T-cell (primary cell): ENCODE data around the gene COG2. TPM values are rescaled to one million over a fixed set of nuclear protein-coding genes. Genes with fewer than 3 reads are reported as not detected.

ENCODE experiments used
- ATAC-seq, 4 experiments: fragments of 200-7000 bp in 3 of 4; fragments of 150-1000 bp in 1 of 4; cut with Tn5 transposase; replicated peaks in 1 of 4; 1 replicate in 3 of 4; 2 replicates in 1 of 4; pipeline ENCODE4 v1.10.0; 2021; ENCODE audit warnings: moderate library complexity in 3 of 4, mild to moderate bottlenecking in 2 of 4, moderate number of reproducible peaks in 1 of 4
- CTCF ChIA-PET, 2 donors: fragments of 300-600 bp; sonication (Branson Sonifier 250); formaldehyde crosslinking; loops; one replicate each; lab custom pipeline; 2022; ENCODE audit warnings: antibody characterized with exemption in 2 of 2; lab: Charles Lee
- POLR2A ChIA-PET, 2 donors: fragments of 300-600 bp; sonication (Branson Sonifier 250); formaldehyde crosslinking; loops; one replicate each; lab custom pipeline; 2022; ENCODE audit warnings: antibody characterized with exemption in 2 of 2; lab: Charles Lee
- DNase-seq, 35 experiments: peaks; one replicate each; pipeline versions ENCODE4 v3.0.0 to v3.0.0-alpha.2; 2013 to 2023
- H3K27ac ChIP-seq: one replicate; pipeline ENCODE4 v1.5.1; 2013; ENCODE audit warnings: low read length
- H3K27me3 ChIP-seq, 2 experiments: replicated peaks in 1 of 2; 1 replicate in 1 of 2; 2 replicates in 1 of 2; pipeline versions ENCODE4 v1.6.1 to v1.7.0; 2013; ENCODE audit warnings: low read length in 1 of 2, mixed read lengths in 1 of 2; ENCODE audit not compliant: control insufficient read depth in 2 of 2, insufficient read depth in 2 of 2; ENCODE audit errors: extremely low read depth in 1 of 2
- H3K36me3 ChIP-seq, 2 donors: 1 replicate in 1 of 2; 2 replicates in 1 of 2; pipeline versions ENCODE4 v1.6.1 to v1.7.0; 2013; ENCODE audit warnings: low read length in 1 of 2; ENCODE audit not compliant: control insufficient read depth in 2 of 2, insufficient read depth in 1 of 2; ENCODE audit errors: extremely low read depth in 1 of 2
- H3K4me1 ChIP-seq, 2 experiments: 1 replicate in 1 of 2; 2 replicates in 1 of 2; pipeline versions ENCODE4 v1.6.1 to v1.7.0; 2013; ENCODE audit warnings: low read length in 2 of 2, mixed read lengths in 1 of 2; ENCODE audit not compliant: insufficient read depth in 2 of 2, control insufficient read depth in 1 of 2; ENCODE audit errors: extremely low read depth in 1 of 2
- H3K4me3 ChIP-seq, 2 donors: 1 replicate in 1 of 2; 2 replicates in 1 of 2; pipeline versions ENCODE4 v1.5.1 to v1.7.0; 2013; ENCODE audit warnings: mild to moderate bottlenecking in 2 of 2, low read length in 1 of 2, moderate library complexity in 1 of 2; ENCODE audit not compliant: control insufficient read depth in 1 of 2; ENCODE audit errors: extremely low read depth in 1 of 2
- H3K9me3 ChIP-seq: 2 replicates; pipeline ENCODE4 v1.7.0; 2013
- H3K27ac Mint-ChIP-seq, 2 donors: one replicate each; pipeline ENCODE4 v1.8.0; 2020 to 2021; ENCODE audit warnings: mild to moderate bottlenecking in 2 of 2, mixed read lengths in 2 of 2
- H3K27me3 Mint-ChIP-seq, 2 donors: one replicate each; pipeline ENCODE4 v1.8.0; 2021 to 2022; ENCODE audit warnings: mixed read lengths in 2 of 2
- H3K36me3 Mint-ChIP-seq: one replicate; pipeline ENCODE4 v1.8.0; 2021; ENCODE audit warnings: mixed read lengths
- H3K4me1 Mint-ChIP-seq, 3 donors: one replicate each; pipeline ENCODE4 v1.8.0; 2020 to 2022; ENCODE audit warnings: mixed read lengths in 3 of 3, mild to moderate bottlenecking in 1 of 3
- H3K4me3 Mint-ChIP-seq, 3 donors: one replicate each; pipeline ENCODE4 v1.8.0; 2020 to 2022; ENCODE audit warnings: mild to moderate bottlenecking in 3 of 3, mixed read lengths in 3 of 3, moderate library complexity in 3 of 3
- H3K9me3 Mint-ChIP-seq, 3 donors: one replicate each; pipeline ENCODE4 v1.8.0; 2020 to 2022; ENCODE audit warnings: mixed read lengths in 3 of 3
- WGBS: methylation state at CpG from one replicate; pipeline ENCODE4 v1.1.5; 2013; ENCODE audit warnings: missing lambda C conversion rate; ENCODE audit not compliant: insufficient coverage; 5-methylcytosine and 5-hydroxymethylcytosine counted together
- total RNA-seq, 35 experiments: library from RNA in 6 of 35; stranded (reverse) in 6 of 35; fragments of 120-200 nt in 1 of 35; gene quantifications; one replicate each; pipeline versions ENCODE4 v1.2.1 to v1.2.4 and lab custom pipeline; 2013 to 2026

The COG2 gene
- total RNA-seq, 5 donors from 2014 or later (not counting 1 experiment from before 2014, with no cell fraction given): 30.5 to 38.6 (median 37.1) TPM

- H3K4me1 ChIP-seq: peaks cover 0 to 9% of the 10 kb centered on the region in 2 experiments
- no peak overlapping the region for H3K4me3 ChIP-seq
- POLR2A ChIA-PET: interaction anchor here in 1 of 2 donors (0.6 kb wide), 1 partner anchor 259 kb away, joined by 4 read pairs; no protein-coding TSS in a partner anchor
- no peaks in the 10 kb centered on the region for H3K9me3 ChIP-seq
- H3K27ac Mint-ChIP-seq: peak overlapping the region in 1 of 2 donors; percentile 34
- peaks cover 13 to 86% of the 10 kb centered on the region in 2 donors for H3K36me3 ChIP-seq
- peak in 1 of 35 experiments; percentile 25 for DNase-seq
- WGBS: 77% methylated on average over 6 of the region's 9 CpGs
- CTCF ChIA-PET: interaction anchor here in 1 of 2 donors (1.1 kb wide), 1 partner anchor 257 kb away, joined by 3 read pairs; no protein-coding TSS in a partner anchor
- H3K36me3 Mint-ChIP-seq: peaks cover 67% of the 10 kb centered on the region
- H3K9me3 Mint-ChIP-seq: no peaks in the 10 kb centered on the region
- no peak overlapping the region for H3K27ac ChIP-seq
- H3K4me1 Mint-ChIP-seq: peaks cover 0 to 5% (median 0%) of the 10 kb centered on the region in 3 donors
- ATAC-seq: peak in 1 of 4 experiments; percentile 19
- H3K27me3 Mint-ChIP-seq: no peaks in the 10 kb centered on the region
- no peaks in the 10 kb centered on the region for H3K27me3 ChIP-seq
- H3K4me3 Mint-ChIP-seq: no peak overlapping the region
Measured at GRCh38 chr1:230682882-230683610, 40.8 kb downstream of the COG2 start.

- H3K36me3 ChIP-seq: peaks cover 13 to 86% of the 10 kb centered on the region in 2 donors
- ATAC-seq (no peak), DNase-seq (no peak)
- H3K9me3 ChIP-seq: no peaks in the 10 kb centered on the region
- H3K4me1 ChIP-seq: peaks cover 0 to 9% of the 10 kb centered on the region in 2 experiments
- H3K4me3 Mint-ChIP-seq: no peak overlapping the region
- no peak overlapping the region for H3K27ac ChIP-seq
- H3K27me3 ChIP-seq: no peaks in the 10 kb centered on the region
- H3K27me3 Mint-ChIP-seq: no peaks in the 10 kb centered on the region
- peaks cover 63% of the 10 kb centered on the region for H3K36me3 Mint-ChIP-seq
- ChIA-PET CTCF (interaction anchor here in 1 of 2 donors (0.7 kb wide), 1 partner anchor 866 kb away, joined by 3 read pairs; no protein-coding TSS in a partner anchor), POLR2A (no interaction called here)
- no peak overlapping the region for H3K27ac Mint-ChIP-seq
- H3K9me3 Mint-ChIP-seq: no peaks in the 10 kb centered on the region
- peaks cover 0 to 5% (median 0%) of the 10 kb centered on the region in 3 donors for H3K4me1 Mint-ChIP-seq
- no CpG with 5 or more reads among the region's 2 CpGs for WGBS
- H3K4me3 ChIP-seq: no peak overlapping the region
Measured at GRCh38 chr1:230684146-230684545, 41.9 kb downstream of the COG2 start.

- DNase-seq (no peak), ATAC-seq (no peak)
- H3K27ac ChIP-seq: no peak overlapping the region
- ChIA-PET POLR2A (no interaction called here), CTCF (interaction anchor here in 1 of 2 donors (0.7 kb wide), 1 partner anchor 865 kb away, joined by 3 read pairs; no protein-coding TSS in a partner anchor)
- H3K36me3 ChIP-seq: peaks cover 16 to 87% of the 10 kb centered on the region in 2 donors
- no peaks in the 10 kb centered on the region for H3K9me3 ChIP-seq
- Mint-ChIP-seq H3K27ac (no peak overlapping the region), H3K4me1 (peaks cover 0 to 5% (median 0%) of the 10 kb centered on the region in 3 donors), H3K4me3 (no peak overlapping the region), H3K27me3 (no peaks in the 10 kb centered on the region), H3K9me3 (no peaks in the 10 kb centered on the region), H3K36me3 (peaks cover 62% of the 10 kb centered on the region)
- no peaks in the 10 kb centered on the region for H3K27me3 ChIP-seq
- H3K4me1 ChIP-seq: peaks cover 0 to 9% of the 10 kb centered on the region in 2 experiments
- WGBS: 88% methylated on average over 1 of the region's 5 CpGs
- H3K4me3 ChIP-seq: no peak overlapping the region
Measured at GRCh38 chr1:230684998-230685397, 42.7 kb downstream of the COG2 start.

GRCh38 chr1:230686747-230687146, 44.5 kb downstream of the COG2 start:
- DNase-seq: no peak
- no CpG with 5 or more reads among the region's 5 CpGs for WGBS
- Histone ChIP-seq H3K27me3 (no peaks in the 10 kb centered on the region), H3K4me3 (no peak overlapping the region), H3K4me1 (peaks cover 0 to 7% of the 10 kb centered on the region in 2 experiments), H3K9me3 (no peaks in the 10 kb centered on the region), H3K27ac (no peak overlapping the region), H3K36me3 (peaks cover 20 to 89% of the 10 kb centered on the region in 2 donors)
- Mint-ChIP-seq H3K4me3 (no peak overlapping the region), H3K36me3 (peaks cover 68% of the 10 kb centered on the region), H3K9me3 (no peaks in the 10 kb centered on the region), H3K27ac (no peak overlapping the region), H3K4me1 (peaks cover 0 to 5% (median 0%) of the 10 kb centered on the region in 3 donors), H3K27me3 (no peaks in the 10 kb centered on the region)
- no peak for ATAC-seq
- CTCF ChIA-PET: no interaction called here
- POLR2A ChIA-PET: no interaction called here

GRCh38 chr1:230690101-230690500, 47.8 kb downstream of the COG2 start:
- ATAC-seq (no peak), DNase-seq (no peak)
- H3K4me3 ChIP-seq: no peak overlapping the region
- H3K4me1 ChIP-seq: no peaks in the 10 kb centered on the region
- H3K9me3 ChIP-seq: no peaks in the 10 kb centered on the region
- H3K36me3 Mint-ChIP-seq: peaks cover 70% of the 10 kb centered on the region
- H3K4me1 Mint-ChIP-seq: no peaks in the 10 kb centered on the region
- ChIA-PET CTCF (no interaction called here), POLR2A (no interaction called here)
- H3K27ac Mint-ChIP-seq: no peak overlapping the region
- no peaks in the 10 kb centered on the region for H3K9me3 Mint-ChIP-seq
- H3K4me3 Mint-ChIP-seq: no peak overlapping the region
- 100% methylated on average over 8 of the region's 9 CpGs for WGBS
- H3K27me3 Mint-ChIP-seq: no peaks in the 10 kb centered on the region
- H3K36me3 ChIP-seq: peaks cover 17 to 80% of the 10 kb centered on the region in 2 donors
- no peak overlapping the region for H3K27ac ChIP-seq
- H3K27me3 ChIP-seq: no peaks in the 10 kb centered on the region

GRCh38 chr1:230691615-230692014, 49.3 kb downstream of the COG2 start:
- Mint-ChIP-seq H3K27ac (no peak overlapping the region), H3K9me3 (no peaks in the 10 kb centered on the region), H3K36me3 (peaks cover 59% of the 10 kb centered on the region), H3K4me3 (no peak overlapping the region), H3K4me1 (no peaks in the 10 kb centered on the region), H3K27me3 (no peaks in the 10 kb centered on the region)
- ATAC-seq: no peak
- H3K9me3 ChIP-seq: no peaks in the 10 kb centered on the region
- POLR2A ChIA-PET: no interaction called here
- H3K4me3 ChIP-seq: no peak overlapping the region
- CTCF ChIA-PET: no interaction called here
- H3K4me1 ChIP-seq: no peaks in the 10 kb centered on the region
- no peak overlapping the region for H3K27ac ChIP-seq
- H3K27me3 ChIP-seq: no peaks in the 10 kb centered on the region
- H3K36me3 ChIP-seq: peaks cover 17 to 67% of the 10 kb centered on the region in 2 donors
- DNase-seq: no peak
- 96% methylated on average over 10 of the region's 10 CpGs for WGBS
